ENCODE data around the gene EPHB6.

Gene EPHB6

GRCh38 chr7:142854372-142855113, at the start of gene EPHB6:
Gene EPHB6 (plus strand): TSS chr7:142855076. CDS start chr7:142863228, 8,152 bp downstream.
- peak; percentile 82 for DNase-seq

GRCh38 chr7:142805350-142806021, 49.4 kb upstream of the EPHB6 start:
- DNase-seq: peak; percentile 36

- peak; percentile 22 for DNase-seq
Measured at GRCh38 chr7:142806022-142806356, 48.9 kb upstream of the EPHB6 start.

- DNase-seq: peak; percentile 14
Measured at GRCh38 chr7:142806957-142807356, 47.9 kb upstream of the EPHB6 start.

- DNase-seq: peak; percentile 67
Measured at GRCh38 chr7:142807855-142808460, 46.9 kb upstream of the EPHB6 start.

GRCh38 chr7:142808461-142808801, 46.4 kb upstream of the EPHB6 start:
- DNase-seq: no peak

- peak; percentile 97 for DNase-seq
Measured at GRCh38 chr7:142808802-142809583, 45.9 kb upstream of the EPHB6 start.

- DNase-seq: peak; percentile 41
Measured at GRCh38 chr7:142809671-142810070, 45.2 kb upstream of the EPHB6 start.

GRCh38 chr7:142811154-142811737, 43.6 kb upstream of the EPHB6 start:
- DNase-seq: peak; percentile 55

- peak; percentile 53 for DNase-seq
Measured at GRCh38 chr7:142812437-142813215, 42.2 kb upstream of the EPHB6 start.

- DNase-seq: peak; percentile 67
Measured at GRCh38 chr7:142813226-142813625, 41.6 kb upstream of the EPHB6 start.

- no peak for DNase-seq
Measured at GRCh38 chr7:142813699-142814098, 41.2 kb upstream of the EPHB6 start.

- no peak for DNase-seq
Measured at GRCh38 chr7:142814451-142814850, 40.4 kb upstream of the EPHB6 start.

- DNase-seq: peak; percentile 15
Measured at GRCh38 chr7:142815134-142815533, 39.7 kb upstream of the EPHB6 start.

- DNase-seq: no peak
Measured at GRCh38 chr7:142817506-142817905, 37.4 kb upstream of the EPHB6 start.

- DNase-seq: no peak
Measured at GRCh38 chr7:142819530-142819929, 35.3 kb upstream of the EPHB6 start.

- no peak for DNase-seq
Measured at GRCh38 chr7:142822714-142823113, 32.2 kb upstream of the EPHB6 start.

- DNase-seq: no peak
Measured at GRCh38 chr7:142827951-142828500, 26.9 kb upstream of the EPHB6 start.

- no peak for DNase-seq
Measured at GRCh38 chr7:142832417-142832816, 22.5 kb upstream of the EPHB6 start.

GRCh38 chr7:142833174-142834048, 21.5 kb upstream of the EPHB6 start:
- DNase-seq: no peak

GRCh38 chr7:142835487-142835886, 19.4 kb upstream of the EPHB6 start:
- peak; percentile 44 for DNase-seq
